Amygdala (tissue), 56 donors: ENCODE measurements around the gene ZNF385A.
A peak's percentile ranks its signal among the peaks of the same experiment; 100 is the strongest.
"Not testable (repeated sequence)": the region's sequence is repeated elsewhere in the genome, so short reads cannot be mapped to it uniquely, and the experiment has no call there.

Experiments
- DNase-seq, 56 donors: peaks; one replicate each; lab custom pipeline; 2025; lab: John Stamatoyannopoulos, UW

ZNF385A gene

DNA sequence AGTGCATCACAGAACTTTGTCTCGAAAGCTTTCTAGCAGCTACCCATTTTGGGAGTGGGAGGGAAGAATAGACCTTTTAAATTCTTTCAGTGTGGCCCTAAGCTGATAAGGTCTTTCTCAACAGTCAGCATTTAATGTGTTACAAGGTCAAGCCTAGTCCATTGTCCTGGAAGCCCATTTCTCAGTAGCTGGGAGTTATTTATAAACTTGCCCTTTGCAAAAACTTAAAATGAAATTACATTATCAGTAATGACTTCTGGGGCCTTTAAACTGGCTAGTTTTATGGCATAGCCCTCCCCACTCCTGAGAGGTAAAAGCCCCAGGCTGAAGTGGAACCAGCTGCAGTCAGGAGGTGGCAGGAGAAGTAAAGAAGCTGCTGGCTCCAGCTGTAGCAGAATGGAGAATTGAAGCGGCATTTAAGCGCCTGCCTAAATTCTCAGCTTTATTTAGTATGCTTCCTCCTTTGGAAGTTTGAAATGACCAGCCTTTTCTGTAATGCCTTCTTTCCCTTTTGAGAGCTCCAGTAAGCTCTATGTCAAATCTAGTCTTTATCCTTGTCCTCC lies 47.2 kb downstream of the ZNF385A start:
- DNase-seq, result peak in 4 of 56 donors; percentile 19 to 30 (median 24)

DNA sequence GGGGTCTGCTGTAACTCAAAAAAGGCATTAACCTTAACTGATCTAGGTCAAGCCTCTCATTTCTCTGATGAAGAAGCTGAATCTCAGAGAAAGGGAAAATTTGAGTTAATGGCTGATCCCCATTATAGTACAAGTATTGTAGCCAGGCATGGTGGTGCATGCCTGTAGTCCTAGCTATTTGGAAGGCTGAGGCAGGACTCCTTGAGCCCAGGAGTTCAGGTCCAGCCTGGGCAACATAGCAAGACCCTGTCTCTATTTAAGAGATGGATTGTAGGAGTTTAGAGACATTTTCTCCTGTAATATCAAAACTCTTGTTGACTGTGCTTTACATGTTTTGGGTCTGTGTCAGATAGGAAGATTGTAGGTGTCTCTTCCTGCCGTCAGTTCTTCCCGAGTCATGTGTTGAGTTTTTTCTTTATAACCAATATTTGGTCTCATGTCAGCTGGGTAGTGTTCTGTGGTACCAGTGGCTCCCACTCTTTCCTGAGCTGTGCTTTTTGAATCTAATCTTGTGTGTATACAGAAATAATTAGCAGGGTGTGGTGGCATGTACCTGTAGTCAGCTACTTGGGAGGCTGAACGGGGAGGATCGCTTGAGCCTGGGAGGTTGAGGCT lies 51.0 kb downstream of the ZNF385A start:
- no peak for DNase-seq

GRCh38 chr12:54331461-54331860 lies 53.1 kb downstream of the ZNF385A start:
- DNase-seq, result no peak

DNA sequence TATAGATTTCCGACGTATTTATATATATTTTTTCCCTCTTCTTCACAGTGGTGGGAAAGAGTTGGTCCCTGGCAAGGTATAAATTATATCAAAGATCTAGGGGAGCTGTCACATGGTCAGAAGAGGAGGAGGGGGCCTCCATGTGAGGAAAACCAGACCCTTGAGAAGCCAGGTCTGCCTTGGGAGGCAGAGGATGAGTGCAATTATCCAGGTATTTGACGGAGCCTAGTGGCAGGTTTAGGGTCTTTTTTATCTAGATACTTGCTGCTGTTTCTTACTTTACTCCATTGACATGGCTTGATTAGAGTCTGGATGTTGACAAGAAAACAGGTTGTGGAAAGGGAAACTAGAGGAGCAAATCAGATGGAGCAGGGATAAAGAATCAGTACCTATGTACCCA lies 54.1 kb downstream of the ZNF385A start:
- no peak for DNase-seq

- DNase-seq, result no peak
Observed at GRCh38 chr12:54329759-54330158, 54.8 kb downstream of the ZNF385A start.

- DNase-seq, result no peak
Observed at GRCh38 chr12:54328595-54329337, 55.8 kb downstream of the ZNF385A start.

DNA sequence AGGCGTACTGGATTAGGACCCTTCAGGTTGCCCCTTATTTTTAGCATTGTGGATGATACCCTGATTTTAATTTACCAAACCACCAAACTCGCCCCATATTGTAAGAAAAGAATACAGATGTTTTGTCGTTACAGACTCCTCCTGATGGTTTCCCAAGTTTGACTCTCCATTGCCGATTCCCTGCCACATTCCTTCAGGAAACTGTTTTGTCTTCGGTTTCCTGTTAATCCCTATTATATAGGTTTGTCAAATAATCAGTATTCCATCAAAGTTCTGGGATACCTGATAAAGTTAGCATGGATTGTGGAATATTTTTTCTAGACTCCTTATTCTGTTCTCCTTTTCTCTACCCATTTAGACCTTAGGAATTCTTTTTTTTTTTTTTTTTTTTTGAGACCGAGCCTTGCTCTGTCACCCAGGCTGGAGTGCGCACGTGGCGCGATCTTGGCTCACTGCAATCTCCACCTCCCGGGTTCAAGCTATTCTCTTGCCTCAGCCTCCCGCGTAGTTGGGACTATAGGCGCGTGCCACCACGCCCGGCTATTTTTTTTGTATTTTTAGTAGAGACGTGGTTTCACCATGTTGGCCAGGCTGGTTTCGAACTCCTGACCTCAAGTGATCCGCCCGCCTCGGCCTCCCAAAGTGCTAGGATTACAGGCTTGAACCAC lies 59.0 kb downstream of the ZNF385A start:
- DNase-seq, result not testable (repeated sequence)

DNA sequence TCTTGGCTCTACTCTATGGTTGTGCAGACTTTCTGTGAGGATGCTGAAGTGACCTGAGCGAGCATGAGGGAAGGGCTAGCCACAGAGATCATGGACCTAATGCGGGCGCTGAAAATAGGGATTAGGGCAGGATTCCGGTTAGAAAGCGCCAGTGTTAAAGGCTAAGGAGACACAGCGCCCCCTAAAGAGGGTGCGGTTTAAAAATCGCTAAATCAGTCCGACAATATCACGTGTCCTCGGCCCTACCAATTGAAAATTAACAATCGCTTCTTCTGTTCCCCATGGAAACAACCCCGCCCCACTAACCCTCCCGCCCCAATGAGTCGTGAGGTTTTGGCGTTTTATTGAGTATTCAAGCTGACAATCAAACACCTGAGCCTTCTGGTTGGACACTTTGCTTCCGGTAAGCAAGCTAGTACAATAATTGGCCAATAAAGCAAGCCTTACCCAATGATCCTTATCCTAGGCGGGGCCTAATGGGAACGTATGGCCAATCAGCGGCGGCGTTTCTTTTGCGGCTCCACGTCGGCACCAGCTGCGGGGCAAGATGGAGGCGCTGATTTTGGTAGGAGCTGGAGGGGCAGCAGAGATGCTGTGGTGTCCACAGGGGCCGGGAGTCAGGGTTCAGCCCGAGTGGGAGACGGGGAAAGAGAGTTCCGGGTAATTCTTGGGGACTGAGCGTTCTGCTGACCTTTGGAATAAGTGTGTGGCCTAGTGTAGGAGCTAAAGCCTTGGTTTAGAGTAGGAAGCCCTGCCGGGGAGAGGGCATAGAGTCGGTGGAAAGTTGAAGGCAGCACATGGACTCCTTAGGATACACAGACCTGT lies 59.7 kb downstream of the ZNF385A start, which contains the start of gene COPZ1:
Gene COPZ1 (plus strand): TSS at position 515 of the 825 bp plus-strand sequence. CDS start 33 bp downstream, at position 548.
- peak; percentile 57 to 99 (median 94) for DNase-seq

- DNase-seq, result no peak
Observed at GRCh38 chr12:54321363-54321762, 63.2 kb downstream of the ZNF385A start.
